Measurements from ENCODE around the gene PTPRN2. TPM values are rescaled to one million over a fixed set of nuclear protein-coding genes. Genes with fewer than 3 reads are reported as not detected.

The PTPRN2 gene
- total and polyA plus RNA-seq, 2 of the 13 experiments (the other 11 are each of a cell fraction or from before 2014, with no cell fraction given), result 2.5 to 24.2 TPM

GRCh38 chr7:158185653-158186052, 402.0 kb downstream of the PTPRN2 start:
- FAIRE-seq (no peak), ATAC-seq (no peak), DNase-seq (ENCODE audit: low spot score) (no peak)
- H3K9me3 ChIP-seq (ENCODE audit: low read length), result no peaks in the 10 kb centered on the region
- ChIA-PET CTCF (ENCODE audit: low intra/inter-chr PET ratio, low total read pairs) (no interaction called here), POLR2A (no interaction called here)
- no peak overlapping the region for H3K4me3 ChIP-seq (replicated peaks in 1 of 3; ENCODE audit: insufficient read depth in 1 of 3, low read depth in 2 of 3, low read length in 3 of 3)
- H3K4me1 ChIP-seq (ENCODE audit: insufficient read depth, low read length), result no peaks in the 10 kb centered on the region
- H2AFZ ChIP-seq (ENCODE audit: low read length), result no peak overlapping the region
- H3K79me2 ChIP-seq (ENCODE audit: insufficient read depth, low read length), result no peaks in the 10 kb centered on the region
- in situ Hi-C loops (cut with HindIII; ENCODE audit: extremely low pct_ligation_motif_present, low pct_unique_long_range_greater_than_20kb) (no loop called here), intact Hi-C loops (cut with micrococcal nuclease; ENCODE audit: unreplicated experiment) (no loop called here)
- no peaks in the 10 kb centered on the region for H4K20me1 ChIP-seq (ENCODE audit: insufficient read depth, low read length)
- H3K9ac ChIP-seq (ENCODE audit: insufficient read depth, low read depth, low read length), result no peak overlapping the region
- no peaks in the 10 kb centered on the region; a peak in 1 of 5 replicates for H3K36me3 ChIP-seq (replicated peaks in 1 of 2; ENCODE audit: control insufficient read depth in 1 of 2, insufficient read depth in 2 of 2, low read length in 2 of 2)
- no TSS peak for BruUV-seq (replicated peaks)
- no peak for TF ChIP-seq XBP1 (CRISPR knock-in tag; IDR thresholded peaks at IDR 0.05)
- TF ChIP-seq ARID3A (IDR thresholded peaks at IDR 0.05; ENCODE audit: low read depth, low read length), result no peak
- TF ChIP-seq GMEB2 (CRISPR knock-in tag; IDR thresholded peaks at IDR 0.05; ENCODE audit: low read depth), result no peak
- no peak for TF ChIP-seq ZNF557 (CRISPR knock-in tag; IDR thresholded peaks at IDR 0.05)
- no peak for TF ChIP-seq DZIP1 (CRISPR knock-in tag; IDR thresholded peaks at IDR 0.05)
- TF ChIP-seq NONO (IDR thresholded peaks at IDR 0.05), result no peak
- TF ChIP-seq NONO (CRISPR knock-in tag; conservative IDR thresholded peaks at IDR 0.05), result no peak
- no peak for TF ChIP-seq RBM39 (IDR thresholded peaks at IDR 0.05; ENCODE audit: low read depth, low read length, poor library complexity, severe bottlenecking)
- TF ChIP-seq KLF13 (CRISPR knock-in tag; IDR thresholded peaks at IDR 0.05), result no peak
- TF ChIP-seq ZNF18 (CRISPR knock-in tag; IDR thresholded peaks at IDR 0.05; ENCODE audit: insufficient replicate concordance), result no peak
- H3K27ac ChIP-seq (ENCODE audit: extremely low read length, insufficient read depth, low read length), result no peak overlapping the region
- H3K27me3 ChIP-seq (ENCODE audit: control insufficient read depth in 1 of 2, insufficient read depth in 2 of 2, low read length in 2 of 2), result no peaks in the 10 kb centered on the region
- WGBS (ENCODE audit: low lambda C conversion rate), result 78% methylated on average over 8 of the region's 8 CpGs
- H3K4me2 ChIP-seq (ENCODE audit: low read depth, low read length), result no peak overlapping the region
